H1 (cell line): ENCODE data around the gene EFCAB13. TPM values are rescaled to one million over a fixed set of nuclear protein-coding genes. Genes with fewer than 3 reads are reported as not detected.

Experiments
- CTCF ChIA-PET: fragments of 300-600 bp; sonication (Branson Sonifier 250); formaldehyde crosslinking; loops from one replicate; lab custom pipeline; 2021; ENCODE audit not compliant: partially characterized antibody; lab: Charles Lee
- POLR2A ChIA-PET: fragments of 300-600 bp; sonication (Branson Sonifier 250); formaldehyde crosslinking; loops from one replicate; lab custom pipeline; 2021; ENCODE audit warnings: inconsistent platforms; ENCODE audit not compliant: partially characterized antibody; lab: Charles Lee
- DNase-seq, 2 experiments: peaks; one replicate each; pipeline versions ENCODE4 v3.0.0 to v3.0.0-alpha.2; 2010 to 2022; ENCODE audit warnings: low spot score in 2 of 2, low read depth in 1 of 2, mixed read lengths in 1 of 2
- FAIRE-seq: peaks from 2 replicates; lab custom pipeline; 2011; peaks lifted over from hg19 to GRCh38; lab: Jason Lieb, UNC
- H2AFZ ChIP-seq: 2 replicates; pipeline ENCODE4 v1.8.1; 2012; ENCODE audit warnings: low read length, inconsistent platforms
- H2AK5ac ChIP-seq: 2 replicates; pipeline ENCODE4 v1.6.1; 2013; ENCODE audit warnings: low read depth, low read length
- H2BK120ac ChIP-seq: replicated peaks from 2 replicates; pipeline ENCODE3; 2013; ENCODE audit warnings: low read depth, low read length, inconsistent platforms
- H2BK12ac ChIP-seq: 2 replicates; pipeline ENCODE4 v1.6.1; 2013; ENCODE audit warnings: low read depth, low read length
- H2BK15ac ChIP-seq: 2 replicates; pipeline ENCODE4 v1.6.1; 2013; ENCODE audit warnings: low read length
- H2BK20ac ChIP-seq: 2 replicates; pipeline ENCODE4 v1.6.1; 2013; ENCODE audit warnings: low read length
- H2BK5ac ChIP-seq: 2 replicates; pipeline ENCODE4 v1.6.1; 2013; ENCODE audit warnings: low read depth, low read length
- H3K14ac ChIP-seq: 2 replicates; pipeline ENCODE4 v1.6.1; 2013; ENCODE audit warnings: inconsistent platforms; ENCODE audit not compliant: insufficient read length
- H3K18ac ChIP-seq: 2 replicates; pipeline ENCODE4 v1.6.1; 2013; ENCODE audit warnings: low read length; ENCODE audit errors: extremely low read depth
- H3K23ac ChIP-seq: 2 replicates; pipeline ENCODE4 v1.6.1; 2013; ENCODE audit warnings: inconsistent platforms; ENCODE audit not compliant: insufficient read length
- H3K23me2 ChIP-seq: 2 replicates; pipeline ENCODE4 v1.6.1; 2013; ENCODE audit warnings: low read depth, low read length
- H3K27ac ChIP-seq: 2 replicates; pipeline ENCODE4 v1.6.1; 2011; ENCODE audit warnings: low read depth, low read length, inconsistent platforms
- H3K27me3 ChIP-seq, 4 experiments: replicated peaks in 1 of 4; 1 replicate in 1 of 4; 2 replicates in 3 of 4; pipeline versions ENCODE4 v1.6.1 to v1.8.1; 2011 to 2013; ENCODE audit warnings: low read length in 3 of 4, mild to moderate bottlenecking in 3 of 4, inconsistent platforms in 2 of 4, mixed read lengths in 2 of 4, moderate library complexity in 1 of 4; ENCODE audit not compliant: control insufficient read depth in 3 of 4, insufficient read depth in 3 of 4; ENCODE audit errors: extremely low read depth in 1 of 4
- H3K36me3 ChIP-seq, 4 experiments: 2 replicates each; pipeline versions ENCODE4 v1.6.1 to v1.8.1; 2011 to 2013; ENCODE audit warnings: mild to moderate bottlenecking in 4 of 4, low read length in 3 of 4, moderate library complexity in 2 of 4, control low read depth in 1 of 4, inconsistent platforms in 1 of 4; ENCODE audit not compliant: insufficient read depth in 4 of 4, control insufficient read depth in 2 of 4
- H3K4ac ChIP-seq: replicated peaks from 2 replicates; pipeline ENCODE3; 2013; ENCODE audit warnings: low read length, low read depth, mixed read lengths, inconsistent platforms; ENCODE audit not compliant: insufficient read length
- H3K4me1 ChIP-seq, 4 experiments: replicated peaks in 1 of 4; 1 replicate in 1 of 4; 2 replicates in 3 of 4; pipeline versions ENCODE4 v1.6.1 to v1.8.1; 2011 to 2013; ENCODE audit warnings: low read length in 3 of 4, inconsistent platforms in 2 of 4, mixed read lengths in 1 of 4; ENCODE audit not compliant: insufficient read depth in 4 of 4, control insufficient read depth in 3 of 4
- H3K4me2 ChIP-seq, 2 experiments: 2 replicates each; pipeline versions ENCODE4 v1.6.1 to v1.8.1; 2011 to 2013; ENCODE audit warnings: low read depth in 2 of 2, low read length in 2 of 2, control low read depth in 1 of 2, inconsistent platforms in 1 of 2, mild to moderate bottlenecking in 1 of 2; ENCODE audit not compliant: insufficient read depth in 1 of 2
- H3K4me3 ChIP-seq, 4 experiments: fragments of 200-600, 300-600 bp in 1 of 4; sonication (generic), shearing (Covaris generic), sonication (Bioruptor Twin) in 1 of 4; 2 replicates each; pipeline versions ENCODE4 v1.5.1 to v1.8.1; 2011 to 2016; ENCODE audit warnings: low read length in 4 of 4, low read depth in 3 of 4, control low read depth in 2 of 4, inconsistent platforms in 2 of 4, mild to moderate bottlenecking in 2 of 4, mixed read lengths in 1 of 4, moderate library complexity in 1 of 4; ENCODE audit not compliant: insufficient read depth in 2 of 4; ENCODE audit errors: extremely low read depth in 1 of 4
- H3K56ac ChIP-seq: replicated peaks from 2 replicates; pipeline ENCODE3; 2013; ENCODE audit warnings: low read depth, mild to moderate bottlenecking, mixed read lengths, low read length, inconsistent platforms; ENCODE audit not compliant: insufficient read length
- H3K79me1 ChIP-seq: 2 replicates; pipeline ENCODE4 v1.6.1; 2013; ENCODE audit warnings: low read depth, low read length, control low read depth
- H3K79me2 ChIP-seq, 2 experiments: 2 replicates each; pipeline versions ENCODE4 v1.6.1 to v1.8.1; 2012 to 2013; ENCODE audit warnings: low read length in 2 of 2, mild to moderate bottlenecking in 2 of 2, inconsistent platforms in 1 of 2; ENCODE audit not compliant: insufficient read depth in 2 of 2, control insufficient read depth in 1 of 2
- H3K9ac ChIP-seq, 4 experiments: replicated peaks in 1 of 4; 1 replicate in 1 of 4; 2 replicates in 3 of 4; pipeline versions ENCODE4 v1.6.1 to v1.8.1; 2011 to 2013; ENCODE audit warnings: low read depth in 3 of 4, low read length in 3 of 4, control low read depth in 2 of 4, mild to moderate bottlenecking in 2 of 4, moderate library complexity in 2 of 4, inconsistent platforms in 1 of 4; ENCODE audit errors: extremely low read depth in 1 of 4
- H3K9me3 ChIP-seq, 2 experiments: 2 replicates each; pipeline versions ENCODE4 v1.6.1 to v1.8.1; 2012 to 2013; ENCODE audit warnings: mild to moderate bottlenecking in 2 of 2, moderate library complexity in 2 of 2, control low read depth in 1 of 2, inconsistent platforms in 1 of 2, low read depth in 1 of 2, low read length in 1 of 2, mixed read lengths in 1 of 2; ENCODE audit not compliant: insufficient read depth in 2 of 2
- H4K20me1 ChIP-seq, 2 experiments: replicated peaks in 1 of 2; 2 replicates each; pipeline versions ENCODE3 to v1.8.1; 2011 to 2013; ENCODE audit warnings: inconsistent platforms in 2 of 2, low read length in 2 of 2, mild to moderate bottlenecking in 1 of 2; ENCODE audit not compliant: insufficient read depth in 2 of 2, control insufficient read depth in 1 of 2
- H4K5ac ChIP-seq: 2 replicates; pipeline ENCODE4 v1.6.1; 2013; ENCODE audit warnings: low read length, low read depth, mixed read lengths, inconsistent platforms; ENCODE audit not compliant: insufficient read length
- H4K8ac ChIP-seq: 2 replicates; pipeline ENCODE4 v1.8.0; 2013; ENCODE audit warnings: mild to moderate bottlenecking, moderate library complexity, low read length, inconsistent platforms; ENCODE audit not compliant: insufficient read depth; ENCODE audit errors: extremely low read depth
- H4K91ac ChIP-seq: replicated peaks from 2 replicates; pipeline ENCODE3; 2013; ENCODE audit warnings: low read length, mixed read lengths, inconsistent platforms; ENCODE audit not compliant: insufficient read length
- SIX5 ChIP-seq: IDR thresholded peaks from 2 replicates; pipeline ENCODE4 v1.6.1; 2011; ENCODE audit warnings: mild to moderate bottlenecking, low read depth, low read length
- SP4 ChIP-seq: IDR thresholded peaks from 2 replicates; pipeline ENCODE4 v1.6.1; 2012; ENCODE audit warnings: low read length, inconsistent platforms
- SUZ12 ChIP-seq: fragments of 200-600 bp; sonication (generic); IDR thresholded peaks from 2 replicates; pipeline ENCODE4 v1.6.1; 2012; ENCODE audit warnings: mild to moderate bottlenecking, inconsistent platforms, low read length, moderate library complexity, mixed read lengths
- TAF7 ChIP-seq: optimal IDR thresholded peaks from 2 replicates; pipeline ENCODE3; 2011; ENCODE audit warnings: low read depth, mild to moderate bottlenecking, inconsistent platforms, low read length, moderate library complexity, borderline replicate concordance
- WGBS, 2 experiments: shearing (Covaris generic) in 1 of 2; methylation state at CpG; one replicate each; pipeline versions ENCODE4 v1.1.6 to v1.1.7; 2013 to 2015; ENCODE audit warnings: low lambda C conversion rate in 2 of 2, mixed read lengths in 2 of 2, inconsistent platforms in 1 of 2, low coverage in 1 of 2, missing lambda C conversion rate in 1 of 2; ENCODE audit not compliant: insufficient replicate concordance in 2 of 2, insufficient coverage in 1 of 2, insufficient read length in 1 of 2; ENCODE audit errors: extremely low coverage in 1 of 2, missing lambda C conversion rate in 1 of 2; 5-methylcytosine and 5-hydroxymethylcytosine counted together
- polyA plus RNA-seq, 7 experiments: library from polyadenylated mRNA; depleted of rRNA in 3 of 7; stranded (reverse) in 5 of 7; unstranded in 2 of 7; fragments of >200 nt in 5 of 7; fragments of 200-250 nt in 2 of 7; gene quantifications; 1 replicate in 5 of 7; 2 replicates in 1 of 7; 4 replicates in 1 of 7; pipeline versions ENCODE4 v1.2.1 to v1.2.3, GENCODE V29; 2011 to 2013; ENCODE audit warnings: missing spikeins in 2 of 7, mixed read lengths in 2 of 7
- total RNA-seq: library from RNA; stranded (reverse); fragmentation: NEBNext Ultra II Directional; extraction: Animal tissue kit (Norgen Biotek cat#: 25700); gene quantifications from 2 replicates; pipeline ENCODE4 v1.2.1, GENCODE V29; 2021

EFCAB13 gene
- total and polyA plus RNA-seq, 2 of the 8 experiments (the other 6 are each of a cell fraction or from before 2014, with no cell fraction given) = 0.12 to 2.0 TPM

GRCh38 chr17:47317119-47317518 is 6.6 kb upstream of the EFCAB13 start:
- H4K5ac ChIP-seq = no peak overlapping the region
- no peak overlapping the region for H3K4me3 ChIP-seq
- no peaks in the 10 kb centered on the region for H3K79me2 ChIP-seq
- peaks cover 0 to 4% of the 10 kb centered on the region in 2 experiments; a peak in 1 of 4 replicates for H3K9me3 ChIP-seq
- H3K23ac ChIP-seq = no peak overlapping the region
- no peak overlapping the region for H3K4me2 ChIP-seq
- POLR2A ChIA-PET = no interaction called here
- no peak overlapping the region for H2BK20ac ChIP-seq
- H3K27me3 ChIP-seq = peaks cover 0 to 2% (median 0%) of the 10 kb centered on the region in 4 experiments; a peak in 1 of 7 replicates
- DNase-seq (no peak), FAIRE-seq (no peak)
- no peaks in the 10 kb centered on the region for H3K4me1 ChIP-seq
- CTCF ChIA-PET = interaction anchor here (0.9 to 7.5 kb wide), 7 partner anchors 11 to 301 kb away, joined by 3 to 105 read pairs (median 4); partner anchors contain the start of gene ITGB3
- no peak overlapping the region for H2BK5ac ChIP-seq
- H3K79me1 ChIP-seq = no peaks in the 10 kb centered on the region
- no peak overlapping the region for H4K91ac ChIP-seq
- no peak overlapping the region for H3K4ac ChIP-seq
- 82% methylated on average over 2 of the region's 2 CpGs; no CpG with 5 or more reads in 1 of the 2 experiments for WGBS, 2 experiments
- no peak overlapping the region for H2BK12ac ChIP-seq
- no peaks in the 10 kb centered on the region for H3K36me3 ChIP-seq
- no peaks in the 10 kb centered on the region for H4K20me1 ChIP-seq
- no peak overlapping the region for H2BK120ac ChIP-seq
- H3K18ac ChIP-seq = no peak overlapping the region
- H3K56ac ChIP-seq = no peak overlapping the region
- no peak overlapping the region for H2BK15ac ChIP-seq
- no peak overlapping the region for H3K27ac ChIP-seq
- H3K9ac ChIP-seq = no peak overlapping the region
- no peaks in the 10 kb centered on the region for H3K23me2 ChIP-seq
- no peak overlapping the region for H2AK5ac ChIP-seq
- no peak overlapping the region for H4K8ac ChIP-seq
- TF ChIP-seq SIX5 (no peak), TAF7 (no peak), SUZ12 (no peak), SP4 (no peak)
- no peak overlapping the region for H2AFZ ChIP-seq
- no peak overlapping the region for H3K14ac ChIP-seq
